Upper lobe of left lung (tissue), 4 donors: Measurements from ENCODE around the gene ZNF697.
A peak's percentile ranks its signal among the peaks of the same experiment; 100 is the strongest.

Experiments used
- EP300 ChIP-seq, 4 donors: sonication (generic); formaldehyde crosslinking; IDR thresholded peaks; one replicate each; pipeline ENCODE4 v1.5.1; 2017; ENCODE audit warnings: antibody characterized with exemption in 4 of 4, control low read depth in 2 of 4
- POLR2A ChIP-seq, 4 donors: fragments of 450-650 bp; IDR thresholded peaks; one replicate each; pipeline ENCODE4 v1.5.1; 2016 to 2017; ENCODE audit warnings: antibody characterized with exemption in 4 of 4, mild to moderate bottlenecking in 2 of 4
- TF ChIP-seq, protein P1 (sequence below), 6 experiments: fragments of 450-650 bp in 4 of 6; fragments of 200-600 bp in 2 of 6; sonication (generic) in 2 of 6; IDR thresholded peaks; one replicate each; pipeline ENCODE4 v1.5.1; 2016 to 2019; ENCODE audit warnings: antibody characterized with exemption in 6 of 6

DNA sequence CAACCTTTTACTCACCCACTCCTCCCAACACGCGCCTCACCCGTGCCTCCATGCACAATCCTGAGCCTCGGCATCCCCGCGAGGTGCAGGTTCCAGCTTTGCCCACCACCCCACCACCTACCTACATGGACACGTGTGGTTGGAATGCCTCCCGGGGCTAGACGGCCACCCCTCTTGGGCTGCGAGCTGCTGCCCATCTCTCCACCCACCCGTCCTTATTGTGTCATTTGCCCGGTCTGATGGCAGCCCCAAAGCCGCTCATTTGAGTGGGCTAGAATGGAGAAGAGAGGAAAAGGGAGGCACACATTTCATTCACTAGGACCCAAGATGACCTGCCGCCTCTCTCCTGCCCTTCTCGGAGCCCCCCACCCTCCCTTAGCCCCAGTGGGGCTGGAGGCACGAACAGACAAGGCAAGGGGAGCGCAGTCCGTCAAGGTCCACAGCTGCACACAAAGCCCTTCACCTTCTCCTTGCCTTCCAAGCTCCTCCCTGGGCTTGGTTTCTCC, 785 bp downstream of the ZNF697 start:
- TF ChIP-seq EP300 (IDR thresholded peaks at IDR 0.05) (no peak), POLR2A (IDR thresholded peaks at IDR 0.05) (no peak)
- TF ChIP-seq, protein P1, sequence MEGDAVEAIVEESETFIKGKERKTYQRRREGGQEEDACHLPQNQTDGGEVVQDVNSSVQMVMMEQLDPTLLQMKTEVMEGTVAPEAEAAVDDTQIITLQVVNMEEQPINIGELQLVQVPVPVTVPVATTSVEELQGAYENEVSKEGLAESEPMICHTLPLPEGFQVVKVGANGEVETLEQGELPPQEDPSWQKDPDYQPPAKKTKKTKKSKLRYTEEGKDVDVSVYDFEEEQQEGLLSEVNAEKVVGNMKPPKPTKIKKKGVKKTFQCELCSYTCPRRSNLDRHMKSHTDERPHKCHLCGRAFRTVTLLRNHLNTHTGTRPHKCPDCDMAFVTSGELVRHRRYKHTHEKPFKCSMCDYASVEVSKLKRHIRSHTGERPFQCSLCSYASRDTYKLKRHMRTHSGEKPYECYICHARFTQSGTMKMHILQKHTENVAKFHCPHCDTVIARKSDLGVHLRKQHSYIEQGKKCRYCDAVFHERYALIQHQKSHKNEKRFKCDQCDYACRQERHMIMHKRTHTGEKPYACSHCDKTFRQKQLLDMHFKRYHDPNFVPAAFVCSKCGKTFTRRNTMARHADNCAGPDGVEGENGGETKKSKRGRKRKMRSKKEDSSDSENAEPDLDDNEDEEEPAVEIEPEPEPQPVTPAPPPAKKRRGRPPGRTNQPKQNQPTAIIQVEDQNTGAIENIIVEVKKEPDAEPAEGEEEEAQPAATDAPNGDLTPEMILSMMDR (IDR thresholded peaks at IDR 0.05) = peak in 1 of 6 experiments; percentile 10
